HG02763 (cell line): ENCODE data around the gene PRR29.

Source experiments
- ATAC-seq: cut with Tn5 transposase; IDR thresholded peaks from one replicate; pipeline ENCODE4 v1.9.1; 2021; ENCODE audit warnings: mild to moderate bottlenecking, moderate library complexity; ENCODE audit not compliant: unreplicated experiment

The PRR29 gene

DNA sequence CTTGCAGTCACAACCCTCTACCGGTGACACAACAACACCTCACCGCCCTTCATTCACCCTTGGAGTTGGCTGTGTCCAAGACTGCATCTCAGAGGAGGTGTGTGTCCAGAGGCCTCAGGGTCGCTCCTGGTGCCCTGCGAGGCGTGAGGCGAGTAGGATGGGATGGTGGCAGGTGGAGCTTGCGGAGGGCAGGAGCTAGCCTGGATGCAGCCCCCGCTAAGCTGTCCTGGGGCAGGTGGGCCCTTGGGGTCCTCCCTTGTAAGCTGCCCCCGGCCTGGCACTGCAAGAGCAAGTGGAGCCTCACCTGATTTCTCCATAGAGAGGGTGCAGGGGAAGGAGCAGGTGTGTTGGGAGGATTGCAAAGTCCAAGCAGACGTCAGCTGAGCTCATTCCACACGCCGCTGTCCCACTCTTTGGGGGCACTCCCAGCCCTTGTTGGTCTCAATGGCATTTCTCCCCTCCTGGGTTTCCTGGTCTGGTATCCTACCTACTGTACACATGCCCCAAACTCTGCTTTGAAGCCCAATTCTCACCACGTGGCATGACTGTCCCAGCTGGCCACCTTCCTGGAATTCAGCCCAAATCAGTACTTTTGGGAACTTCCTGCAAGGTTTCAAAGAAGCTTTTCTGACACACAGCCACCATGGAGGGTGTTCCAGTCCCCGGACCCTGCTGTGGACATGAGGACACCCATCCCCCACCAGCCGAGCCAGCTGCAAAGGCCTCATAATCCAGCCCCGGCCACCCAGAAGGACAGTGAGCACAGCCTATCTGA is 40.4 kb downstream of the PRR29 start:
- ATAC-seq: no peak

DNA sequence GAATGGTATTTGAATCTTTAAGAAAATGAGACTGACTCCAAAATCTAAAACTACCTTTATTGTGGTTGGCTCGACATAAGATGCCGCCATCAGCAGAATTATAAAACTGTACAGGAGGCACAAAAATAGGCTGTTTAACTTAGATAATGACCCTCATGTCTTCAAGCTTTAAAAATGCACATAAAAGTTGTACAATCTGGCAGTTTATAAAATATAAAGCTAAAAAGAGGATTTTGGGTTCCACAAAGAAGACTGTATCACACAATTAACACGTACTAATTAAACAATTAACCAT is 40.9 kb downstream of the PRR29 start:
- no peak for ATAC-seq

DNA sequence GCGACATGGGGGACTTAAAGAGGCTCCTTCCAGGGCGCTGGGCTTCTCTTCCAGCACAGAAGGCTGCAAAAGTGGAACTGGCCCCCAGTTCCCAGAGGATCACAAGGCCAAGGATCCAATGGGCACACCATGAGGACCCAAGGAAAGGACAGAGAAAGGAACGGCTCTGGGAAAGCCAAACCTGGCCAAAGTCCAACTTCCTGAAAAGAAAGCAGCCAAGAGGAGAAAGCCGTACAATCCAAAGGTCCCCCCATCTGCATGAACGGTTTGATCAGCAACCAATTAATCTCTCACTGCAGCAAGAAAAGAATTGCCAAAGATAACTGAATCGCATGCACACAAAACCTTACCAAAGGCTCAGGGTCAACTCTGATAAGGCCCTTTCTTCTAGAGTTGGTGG is 42.1 kb downstream of the PRR29 start:
- ATAC-seq: no peak

DNA sequence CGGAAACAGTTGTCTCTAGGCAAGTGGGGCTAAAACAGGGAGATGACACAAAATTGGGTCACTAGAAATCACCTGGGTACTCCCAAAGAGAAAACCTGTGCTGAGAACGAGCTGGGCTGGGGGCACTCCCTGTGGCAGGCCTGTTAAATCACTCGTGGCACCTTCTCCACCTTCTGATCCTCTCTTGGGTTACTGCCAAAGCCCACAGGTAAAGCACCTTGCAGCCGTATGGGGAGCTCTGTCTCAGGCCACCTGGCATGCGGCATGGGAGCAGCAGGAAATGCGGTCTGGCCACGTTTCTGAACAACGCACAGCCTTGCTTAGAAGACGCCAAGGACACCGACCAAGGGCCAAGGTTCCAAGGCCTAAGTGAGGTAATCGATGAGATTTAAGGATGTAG is 43.8 kb downstream of the PRR29 start:
- ATAC-seq: no peak

DNA sequence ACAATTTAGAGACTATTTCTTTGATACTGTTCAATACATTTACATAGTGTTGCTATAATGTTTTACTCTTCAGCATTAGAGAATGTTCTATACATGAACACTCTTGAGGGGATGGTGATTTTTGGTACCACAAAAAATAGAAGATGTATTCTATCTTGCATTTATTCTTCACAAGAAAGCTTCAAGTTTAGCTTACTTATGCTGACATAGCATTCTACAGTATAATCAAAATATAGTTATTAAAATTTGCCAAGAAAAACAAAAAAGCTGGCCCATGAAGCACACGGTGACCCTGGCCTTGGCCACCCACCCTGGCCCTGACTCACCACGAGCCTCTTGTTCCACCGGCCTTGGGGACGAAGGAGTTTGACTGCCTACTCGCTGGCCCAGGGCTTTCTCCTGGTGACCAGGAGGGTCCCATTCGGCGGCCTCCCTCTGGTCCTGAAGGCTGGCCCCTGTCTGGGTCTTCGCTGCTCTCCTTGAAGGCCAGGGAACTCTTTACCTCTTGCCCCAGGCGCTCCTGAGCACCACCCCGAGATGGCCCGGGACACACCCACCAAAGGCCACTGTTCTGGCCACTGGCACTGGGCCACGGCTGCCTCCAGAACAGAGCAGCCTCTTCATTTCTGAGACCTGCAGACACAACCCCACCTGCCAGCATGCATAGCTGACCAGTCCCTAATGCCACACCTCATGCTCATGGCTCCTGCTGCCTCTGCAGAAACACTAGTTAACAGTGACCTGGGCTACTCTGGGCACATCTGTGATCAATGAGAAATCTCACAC is 44.7 kb downstream of the PRR29 start:
- ATAC-seq: no peak

DNA sequence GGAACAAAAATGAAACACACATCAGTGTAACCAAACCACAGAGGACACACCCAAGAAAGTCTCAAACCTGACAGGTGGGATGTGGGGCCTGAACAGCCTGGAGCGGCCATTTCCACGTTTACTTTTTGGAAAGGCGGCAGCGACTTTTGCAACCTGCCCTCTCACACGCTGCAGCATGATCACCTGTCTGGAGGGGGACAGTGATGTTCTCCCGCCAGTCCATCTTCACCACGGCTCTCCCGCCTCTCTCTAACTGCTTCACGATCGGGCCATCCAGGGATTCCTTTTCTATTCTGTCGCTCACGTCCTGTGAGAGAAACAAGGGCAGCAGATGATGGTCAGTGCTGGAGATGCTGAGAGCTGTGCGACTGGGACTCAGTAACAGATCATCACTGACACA is 47.0 kb downstream of the PRR29 start:
- no peak for ATAC-seq

DNA sequence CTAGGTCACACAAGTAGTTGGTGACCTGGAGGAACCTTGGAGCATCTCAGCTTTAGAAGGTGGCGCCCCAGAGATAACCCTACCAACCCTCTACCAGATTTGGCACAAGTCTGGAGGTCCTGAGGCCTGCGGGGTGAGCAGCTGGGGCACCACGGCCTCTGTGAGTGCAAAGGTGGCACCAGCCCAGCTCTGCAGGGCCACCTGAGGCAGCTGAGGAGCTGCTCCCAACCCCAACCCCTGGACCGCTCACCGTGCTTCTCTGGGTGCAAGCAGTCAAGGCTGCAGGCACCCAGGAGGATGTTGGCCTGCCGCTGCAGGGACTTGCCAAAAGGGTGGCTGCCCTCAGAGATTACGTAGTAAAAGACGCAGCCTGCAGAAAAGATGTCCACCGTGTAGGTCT is 50.7 kb downstream of the PRR29 start:
- ATAC-seq: no peak

DNA sequence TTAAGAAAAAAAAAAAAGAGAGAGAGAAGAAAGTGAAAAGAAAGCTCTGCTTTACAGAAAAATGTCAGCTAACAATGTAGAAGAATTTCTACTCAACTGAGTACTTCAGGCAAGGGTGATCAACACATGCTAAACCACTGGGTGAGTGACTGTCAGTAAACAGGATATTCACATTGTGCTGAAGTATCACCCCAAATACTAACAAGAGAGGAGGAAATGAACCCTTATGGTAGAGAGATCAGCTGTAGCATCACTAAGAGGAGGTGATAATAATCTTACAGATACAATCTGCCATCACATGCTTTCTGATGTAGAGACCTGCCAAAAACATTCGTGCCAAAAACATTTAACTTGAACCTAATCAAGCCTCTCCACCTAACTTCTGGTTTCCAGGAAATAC is 53.0 kb downstream of the PRR29 start:
- no peak for ATAC-seq

DNA sequence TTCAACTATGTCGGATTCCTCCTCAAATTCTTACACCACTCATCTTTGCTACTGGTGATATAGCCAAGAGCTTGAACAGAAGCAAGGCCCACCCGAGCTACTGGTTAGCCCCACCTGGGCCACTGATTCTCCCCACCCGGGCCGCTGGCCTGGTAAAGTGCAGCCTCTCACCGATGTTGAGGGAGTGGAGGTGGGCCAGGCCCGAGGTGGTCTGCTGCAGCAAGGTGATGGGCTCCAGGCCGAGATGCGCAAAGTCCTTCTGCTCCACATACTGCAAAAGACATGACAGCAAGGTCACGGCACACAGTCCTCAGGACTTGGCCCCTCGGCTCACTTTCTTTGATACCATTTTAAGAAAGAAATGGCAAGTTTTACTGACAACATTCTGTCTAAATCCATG is 55.0 kb downstream of the PRR29 start:
- no peak for ATAC-seq
